GM18526 (cell line): ENCODE results near the gene VANGL1.

ENCODE experiments used
- POLR2A ChIP-seq: IDR thresholded peaks from 3 replicates; pipeline ENCODE4 v1.6.1; 2011; ENCODE audit not compliant: insufficient read length; ENCODE audit errors: extremely low read depth

VANGL1 gene

DNA sequence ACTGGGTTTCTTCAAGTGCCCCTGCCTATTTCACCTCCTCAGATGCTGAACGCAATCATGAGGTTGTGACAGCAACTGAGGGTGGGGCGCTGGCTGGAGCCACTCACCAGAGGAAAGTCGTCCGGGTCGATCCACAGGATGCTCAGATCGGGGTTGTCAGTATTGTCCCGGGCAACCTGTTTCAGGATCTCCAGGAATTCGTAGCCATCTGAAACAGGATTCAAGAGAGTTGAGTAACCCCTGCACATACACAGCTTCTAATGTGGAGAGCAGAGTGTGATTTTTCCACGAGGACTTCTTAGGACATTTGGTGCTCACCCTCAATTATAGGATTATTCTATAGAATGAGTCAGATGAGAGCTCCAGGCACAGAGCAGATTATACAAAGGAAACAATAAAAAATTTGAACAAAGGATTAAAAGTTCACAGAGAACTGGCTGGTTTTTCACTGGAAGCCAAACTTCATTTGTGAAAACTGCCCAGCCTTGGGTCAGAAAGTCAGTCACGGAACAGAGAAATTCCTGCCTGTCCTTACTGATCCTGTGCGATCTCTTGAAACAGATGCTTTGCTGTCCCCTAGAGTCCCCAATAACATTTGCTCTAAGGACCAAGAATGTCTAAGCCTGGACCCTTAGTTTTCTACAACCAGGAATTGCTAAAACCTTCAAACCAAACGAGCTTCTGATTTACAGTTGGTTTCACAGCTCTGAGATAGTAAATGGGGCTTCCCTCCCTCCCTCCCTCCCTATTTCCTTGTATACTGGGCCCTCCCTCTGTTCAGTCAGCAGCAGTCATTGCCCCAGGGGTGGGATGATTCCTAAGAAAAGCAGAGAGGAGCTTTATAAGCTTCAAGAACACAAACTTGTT is 63.5 kb downstream of the VANGL1 start:
- no peak for TF ChIP-seq POLR2A

GRCh38 chr1:115705963-115706362 is 64.2 kb downstream of the VANGL1 start:
- TF ChIP-seq POLR2A = no peak

- TF ChIP-seq POLR2A = no peak
These were observed 65.0 kb downstream of the VANGL1 start for GRCh38 chr1:115706587-115707425.

DNA sequence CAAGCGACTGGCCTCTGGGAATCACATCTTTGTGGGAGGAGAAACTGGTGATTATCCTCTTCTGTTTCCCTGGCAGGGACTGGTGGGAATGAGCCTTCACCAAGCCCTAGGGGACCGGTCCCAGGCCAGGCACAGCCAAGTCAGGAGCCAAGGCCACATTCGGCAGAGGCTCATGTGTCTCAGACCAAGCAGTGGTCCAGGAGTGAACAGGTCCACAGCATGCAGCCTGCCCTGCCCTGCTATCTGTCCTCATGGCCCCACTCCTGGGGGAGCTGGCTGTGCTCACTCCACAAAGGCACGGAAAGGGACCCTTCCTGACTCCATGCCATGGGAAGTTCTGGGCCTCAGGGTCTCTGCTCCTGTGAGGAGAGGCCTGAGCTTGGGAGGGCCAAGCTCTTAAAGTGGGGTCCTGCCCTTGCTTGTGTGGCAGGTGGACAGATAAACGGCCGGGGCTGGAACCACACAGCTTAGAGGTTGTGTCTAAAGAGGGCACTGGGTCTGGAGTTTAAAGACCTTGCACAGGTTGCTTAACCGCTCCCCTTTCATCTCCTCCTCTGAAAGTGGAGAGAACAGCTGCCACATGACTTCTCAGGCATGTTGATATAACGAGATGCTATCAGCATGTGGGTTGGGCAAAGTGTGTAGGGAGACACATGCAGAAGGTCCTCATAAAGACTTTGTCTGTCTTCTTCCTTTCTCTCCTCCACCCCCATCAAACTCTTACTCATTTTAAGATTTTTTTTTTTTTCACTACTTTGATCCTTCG is 69.3 kb downstream of the VANGL1 start:
- TF ChIP-seq POLR2A = no peak

DNA sequence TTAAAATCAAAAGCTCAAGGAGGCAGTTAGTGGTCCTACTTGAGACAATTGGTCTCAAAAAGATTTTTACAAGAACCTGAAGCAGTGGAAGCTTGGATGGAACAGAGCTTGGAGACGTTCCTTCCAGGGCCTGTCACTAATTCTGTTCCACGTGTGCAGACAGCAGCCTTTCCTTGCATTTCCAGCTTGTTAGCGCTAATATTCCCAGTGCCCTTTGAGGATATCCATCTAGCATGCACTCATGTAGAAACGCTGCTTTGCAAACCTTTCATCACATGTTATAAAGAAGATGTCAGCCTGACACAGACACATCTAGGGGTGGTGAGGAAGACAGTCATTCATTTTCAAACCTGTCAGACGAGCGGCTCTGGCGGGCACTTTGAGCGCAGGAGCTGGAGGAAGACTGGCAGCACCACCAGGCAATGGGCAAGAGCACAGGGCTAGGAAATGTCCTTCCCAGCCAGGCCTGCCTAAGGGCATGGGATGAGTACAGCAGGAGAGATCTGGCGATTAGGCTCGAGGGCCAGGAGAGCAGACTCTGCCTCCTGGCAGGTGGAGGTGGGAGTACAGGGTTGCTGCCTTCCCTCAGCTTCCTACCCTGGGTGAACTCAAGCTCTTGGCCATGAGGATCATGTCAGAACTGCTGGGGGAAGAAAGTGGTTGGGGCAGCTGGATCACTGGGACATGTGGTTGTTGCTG is 71.3 kb downstream of the VANGL1 start:
- no peak for TF ChIP-seq POLR2A

- no peak for TF ChIP-seq POLR2A
These were observed 72.1 kb downstream of the VANGL1 start for GRCh38 chr1:115713906-115714305.

- TF ChIP-seq POLR2A = no peak
These were observed 72.9 kb downstream of the VANGL1 start for GRCh38 chr1:115714572-115715141.

- no peak for TF ChIP-seq POLR2A
These were observed 75.8 kb downstream of the VANGL1 start for GRCh38 chr1:115717541-115717940.

- no peak for TF ChIP-seq POLR2A
These were observed 76.4 kb downstream of the VANGL1 start for GRCh38 chr1:115718011-115718754.

- no peak for TF ChIP-seq POLR2A
These were observed 77.5 kb downstream of the VANGL1 start for GRCh38 chr1:115719285-115719684.

DNA sequence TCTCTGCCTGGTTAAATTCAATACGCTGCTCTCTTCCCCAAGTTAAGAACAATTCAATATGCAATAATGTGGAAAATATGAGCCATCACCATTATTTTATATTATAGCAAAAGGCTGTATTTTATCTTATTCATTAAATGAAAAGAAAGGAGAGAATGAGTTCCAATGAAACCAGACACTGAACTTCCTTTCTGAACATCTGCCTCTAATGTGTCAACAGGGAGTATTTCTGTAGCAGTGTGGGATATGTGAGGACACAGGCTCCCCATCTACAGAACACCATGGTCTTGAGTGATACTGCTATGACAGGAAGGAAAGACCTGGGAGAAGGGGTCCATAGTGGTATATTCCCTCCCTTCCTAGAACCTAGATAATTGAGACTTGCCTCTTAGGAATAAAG is 80.5 kb downstream of the VANGL1 start:
- TF ChIP-seq POLR2A = no peak

GRCh38 chr1:115723756-115724155 is 82.0 kb downstream of the VANGL1 start:
- no peak for TF ChIP-seq POLR2A

- TF ChIP-seq POLR2A = no peak
These were observed 83.8 kb downstream of the VANGL1 start for GRCh38 chr1:115725600-115725999.

GRCh38 chr1:115726161-115726560 is 84.4 kb downstream of the VANGL1 start:
- TF ChIP-seq POLR2A = no peak

- TF ChIP-seq POLR2A = no peak
These were observed 84.8 kb downstream of the VANGL1 start for GRCh38 chr1:115726570-115726969.
